Vein endothelial cell (primary cell): ENCODE data around the gene NIT1. TPM values are rescaled to one million over a fixed set of nuclear protein-coding genes. Genes with fewer than 3 reads are reported as not detected.

ENCODE experiments used
- small RNA-seq: library from RNA; depleted of rRNA; stranded (forward); fragments of <200 nt; gene quantifications from one replicate; pipeline ENCODE3, GENCODE V24; 2012
- total RNA-seq: library from RNA; depleted of rRNA; stranded (reverse); fragments of >200 nt; gene quantifications from 2 replicates; pipeline ENCODE4 v1.2.3, GENCODE V29; 2012

Gene NIT1
- total RNA-seq: 11.8 and 13.9 TPM in 2 replicates

GRCh38 chr1:161117759-161118581 is at the start of gene NIT1, which contains the start of gene PFDN2:
NIT1 (plus strand) TSS chr1:161118105; CDS start chr1:161118177, 72 bp downstream.
PFDN2 (minus strand) TSS chr1:161118037; CDS start chr1:161118026, 11 bp downstream.

GRCh38 chr1:161069731-161070270 is 48.1 kb upstream of the NIT1 start, which contains the start of gene ARHGAP30:
ARHGAP30 (minus strand) TSS chr1:161069891; CDS start chr1:161069624, 267 bp downstream.

GRCh38 chr1:161089251-161089924 is 28.5 kb upstream of the NIT1 start, which contains the start of gene NECTIN4:
NECTIN4 (minus strand) TSS chr1:161089558; CDS start chr1:161089296, 262 bp downstream.

GRCh38 chr1:161098210-161099068 is 19.5 kb upstream of the NIT1 start, which contains the start of gene KLHDC9:
KLHDC9 (plus strand) TSS chr1:161098361; CDS start chr1:161098536, 175 bp downstream.

GRCh38 chr1:161132410-161133219 is 14.7 kb downstream of the NIT1 start, which contains the start of gene DEDD:
DEDD (minus strand) TSS chr1:161132667; CDS start chr1:161124462, 8,205 bp downstream.

GRCh38 chr1:161153682-161154337 is 35.9 kb downstream of the NIT1 start, which contains the start of gene UFC1:
UFC1 (plus strand) TSS chr1:161153978; CDS start chr1:161153998, 20 bp downstream.

GRCh38 chr1:161159087-161159912 is 41.4 kb downstream of the NIT1 start, which contains the start of gene USP21:
USP21 (plus strand) TSS chr1:161159500; CDS start chr1:161160641, 1,141 bp downstream.

GRCh38 chr1:161165742-161166668 is 48.1 kb downstream of the NIT1 start, which contains the start of gene PPOX:
PPOX (plus strand) TSS chr1:161166426; CDS start chr1:161166848, 422 bp downstream.

Small RNA genes lying within 50 kb of the gene (small RNA-seq; reads per million reads assigned to genes)
- gene RF01225: not detected

Other genes starting within 250 kb of the NIT1 start
- gene ITLN1, start 232.9 kb upstream of the NIT1 start, total RNA-seq: not detected in 2 replicates
- gene ITLN2, start 163.3 kb upstream of the NIT1 start, total RNA-seq: not detected in 2 replicates
- gene F11R, start 97.0 kb upstream of the NIT1 start, total RNA-seq: 144 and 239 TPM in 2 replicates
- gene TSTD1, start 79.1 kb upstream of the NIT1 start, total RNA-seq: 2.4 and 3.6 TPM in 2 replicates
- gene USF1, start 72.1 kb upstream of the NIT1 start, total RNA-seq: 72.8 and 82.5 TPM in 2 replicates
- gene ARHGAP30, start 48.2 kb upstream of the NIT1 start, total RNA-seq: not detected in 2 replicates
- gene NECTIN4, start 28.5 kb upstream of the NIT1 start, total RNA-seq: under 0.01 and 0.65 TPM in 2 replicates
- 0.86 and 1.3 TPM in 2 replicates for gene KLHDC9, start 19.7 kb upstream of the NIT1 start, total RNA-seq
- gene PFDN2, start 68 bp upstream of the NIT1 start, total RNA-seq: 34.3 and 40.9 TPM in 2 replicates
- gene DEDD, start 14.6 kb downstream of the NIT1 start, total RNA-seq: 43.8 and 45.7 TPM in 2 replicates
- 105 and 120 TPM in 2 replicates for gene UFC1, start 35.9 kb downstream of the NIT1 start, total RNA-seq
- 5.9 and 6.2 TPM in 2 replicates for gene USP21, start 41.4 kb downstream of the NIT1 start, total RNA-seq
- 15.6 and 15.7 TPM in 2 replicates for gene PPOX, start 48.3 kb downstream of the NIT1 start, total RNA-seq
- 37.6 and 39.5 TPM in 2 replicates for gene B4GALT3, start 59.4 kb downstream of the NIT1 start, total RNA-seq
- 14.0 and 44.2 TPM in 2 replicates for gene ADAMTS4, start 80.9 kb downstream of the NIT1 start, total RNA-seq
- 98.6 and 115 TPM in 2 replicates for gene NDUFS2, start 84.3 kb downstream of the NIT1 start, total RNA-seq
- not detected in 2 replicates for gene FCER1G, start 97.2 kb downstream of the NIT1 start, total RNA-seq
- gene APOA2, start 105.5 kb downstream of the NIT1 start, total RNA-seq: not detected in 2 replicates
- 16.0 and 18.2 TPM in 2 replicates for gene TOMM40L, start 108.0 kb downstream of the NIT1 start, total RNA-seq
- not detected in 2 replicates for gene NR1I3, start 120.1 kb downstream of the NIT1 start, total RNA-seq
- gene PCP4L1, start 140.6 kb downstream of the NIT1 start, total RNA-seq: not detected in 2 replicates
- gene MPZ, start 191.9 kb downstream of the NIT1 start, total RNA-seq: 0.33 and 0.86 TPM in 2 replicates
- gene SDHC, start 196.3 kb downstream of the NIT1 start, total RNA-seq: 26.1 and 65.9 TPM in 2 replicates
- gene CFAP126, start 249.8 kb downstream of the NIT1 start, total RNA-seq: not detected in 2 replicates